Measurements from ENCODE around the gene CAPN3. TPM values are rescaled to one million over a fixed set of nuclear protein-coding genes. Genes with fewer than 3 reads are reported as not detected.

The CAPN3 gene
- total and polyA plus RNA-seq, 5 donors = 6.8 to 11.4 (median 7.6) TPM

- Histone ChIP-seq H3K4me3 (ENCODE audit: low read length) (no peak overlapping the region), H3K27me3 (ENCODE audit: control insufficient read depth, insufficient read depth) (no peaks in the 10 kb centered on the region), H3K27ac (ENCODE audit: low read length) (no peak overlapping the region), H3K9me3 (ENCODE audit: control insufficient read depth, low read length) (no peaks in the 10 kb centered on the region), H3K4me1 (ENCODE audit: control insufficient read depth, insufficient read depth, low read length) (no peaks in the 10 kb centered on the region)
- ATAC-seq (no peak), DNase-seq (no peak)
- 69% methylated on average over 2 of the region's 2 CpGs for WGBS
- intact Hi-C loops (cut with DNase I) = loop anchor here in 1 of 4 donors (10.0 kb wide), 1 partner anchor 286 kb away; no protein-coding TSS in a partner anchor
Measured at GRCh38 chr15:42371096-42371495, 11.8 kb downstream of the CAPN3 start.

- ATAC-seq (peak; percentile 61 to 65), DNase-seq (peak; percentile 49 to 87 (median 76))
- no peaks in the 10 kb centered on the region for H3K4me1 ChIP-seq (ENCODE audit: control insufficient read depth, insufficient read depth, low read length)
- no peaks in the 10 kb centered on the region for H3K27me3 ChIP-seq (ENCODE audit: control insufficient read depth, insufficient read depth)
- intact Hi-C loops (cut with DNase I) = loop anchor here in 1 of 4 donors (10.0 kb wide), 1 partner anchor 288 kb away; no protein-coding TSS in a partner anchor
- H3K27ac ChIP-seq (ENCODE audit: low read length) = no peak overlapping the region
- WGBS = 31% methylated on average over 1 of the region's 1 CpG
- no peak overlapping the region for H3K4me3 ChIP-seq (ENCODE audit: low read length)
- no peaks in the 10 kb centered on the region for H3K9me3 ChIP-seq (ENCODE audit: control insufficient read depth, low read length)
Measured at GRCh38 chr15:42373274-42373673, 14.0 kb downstream of the CAPN3 start.

- DNase-seq = no peak
- ATAC-seq = no peak
- H3K9me3 ChIP-seq (ENCODE audit: control insufficient read depth, low read length) = no peaks in the 10 kb centered on the region
- H3K4me1 ChIP-seq (ENCODE audit: control insufficient read depth, insufficient read depth, low read length) = no peaks in the 10 kb centered on the region
- H3K27ac ChIP-seq (ENCODE audit: low read length) = no peak overlapping the region
- no peaks in the 10 kb centered on the region for H3K27me3 ChIP-seq (ENCODE audit: control insufficient read depth, insufficient read depth)
- WGBS = 86% methylated on average over 4 of the region's 4 CpGs
- no peak overlapping the region for H3K4me3 ChIP-seq (ENCODE audit: low read length)
- intact Hi-C loops (cut with DNase I) = loop anchor here in 1 of 4 donors (10.0 kb wide), 1 partner anchor 289 kb away; no protein-coding TSS in a partner anchor
Measured at GRCh38 chr15:42373936-42374335, 14.6 kb downstream of the CAPN3 start.

- ATAC-seq = no peak
- DNase-seq = no peak
- H3K9me3 ChIP-seq (ENCODE audit: control insufficient read depth, low read length) = no peaks in the 10 kb centered on the region
- no peak overlapping the region for H3K27ac ChIP-seq (ENCODE audit: low read length)
- 94% methylated on average over 1 of the region's 1 CpG for WGBS
- H3K4me1 ChIP-seq (ENCODE audit: control insufficient read depth, insufficient read depth, low read length) = no peaks in the 10 kb centered on the region
- no peaks in the 10 kb centered on the region for H3K27me3 ChIP-seq (ENCODE audit: control insufficient read depth, insufficient read depth)
- intact Hi-C loops (cut with DNase I) = loop anchor here in 1 of 4 donors (10.0 kb wide), 1 partner anchor 290 kb away; no protein-coding TSS in a partner anchor
- H3K4me3 ChIP-seq (ENCODE audit: low read length) = no peak overlapping the region
Measured at GRCh38 chr15:42374810-42375209, 15.5 kb downstream of the CAPN3 start.

- Histone ChIP-seq H3K4me1 (ENCODE audit: control insufficient read depth, insufficient read depth, low read length) (no peaks in the 10 kb centered on the region), H3K9me3 (ENCODE audit: control insufficient read depth, low read length) (no peaks in the 10 kb centered on the region), H3K4me3 (ENCODE audit: low read length) (no peak overlapping the region), H3K27me3 (ENCODE audit: control insufficient read depth, insufficient read depth) (no peaks in the 10 kb centered on the region), H3K27ac (ENCODE audit: low read length) (no peak overlapping the region)
- 97% methylated on average over 5 of the region's 5 CpGs for WGBS
- intact Hi-C loops (cut with DNase I) = loop anchor here in 1 of 4 donors (10.0 kb wide), 1 partner anchor 290 kb away; no protein-coding TSS in a partner anchor
- ATAC-seq = no peak
- DNase-seq = no peak
Measured at GRCh38 chr15:42375252-42375651, 16.0 kb downstream of the CAPN3 start.

GRCh38 chr15:42375941-42376340 lies 16.6 kb downstream of the CAPN3 start:
- WGBS = 78% methylated on average over 4 of the region's 4 CpGs
- H3K27ac ChIP-seq (ENCODE audit: low read length) = no peak overlapping the region
- DNase-seq (no peak), ATAC-seq (no peak)
- H3K4me1 ChIP-seq (ENCODE audit: control insufficient read depth, insufficient read depth, low read length) = no peaks in the 10 kb centered on the region
- H3K9me3 ChIP-seq (ENCODE audit: control insufficient read depth, low read length) = no peaks in the 10 kb centered on the region
- no peak overlapping the region for H3K4me3 ChIP-seq (ENCODE audit: low read length)
- intact Hi-C loops (cut with DNase I) = loop anchor here in 1 of 4 donors (10.0 kb wide), 1 partner anchor 291 kb away; no protein-coding TSS in a partner anchor
- no peaks in the 10 kb centered on the region for H3K27me3 ChIP-seq (ENCODE audit: control insufficient read depth, insufficient read depth)

- intact Hi-C loops (cut with DNase I) = loop anchor here in 1 of 4 donors (10.0 kb wide), 1 partner anchor 293 kb away; no protein-coding TSS in a partner anchor
- H3K4me1 ChIP-seq (ENCODE audit: control insufficient read depth, insufficient read depth, low read length) = no peaks in the 10 kb centered on the region
- WGBS = 90% methylated on average over 8 of the region's 8 CpGs
- H3K27ac ChIP-seq (ENCODE audit: low read length) = no peak overlapping the region
- H3K4me3 ChIP-seq (ENCODE audit: low read length) = no peak overlapping the region
- ATAC-seq = no peak
- H3K27me3 ChIP-seq (ENCODE audit: control insufficient read depth, insufficient read depth) = no peaks in the 10 kb centered on the region
- H3K9me3 ChIP-seq (ENCODE audit: control insufficient read depth, low read length) = no peaks in the 10 kb centered on the region
- no peak for DNase-seq
Measured at GRCh38 chr15:42378011-42378410, 18.7 kb downstream of the CAPN3 start.

- Histone ChIP-seq H3K9me3 (ENCODE audit: control insufficient read depth, low read length) (no peaks in the 10 kb centered on the region), H3K27ac (ENCODE audit: low read length) (no peak overlapping the region), H3K4me1 (ENCODE audit: control insufficient read depth, insufficient read depth, low read length) (peaks cover 3% of the 10 kb centered on the region), H3K27me3 (ENCODE audit: control insufficient read depth, insufficient read depth) (no peaks in the 10 kb centered on the region), H3K4me3 (ENCODE audit: low read length) (no peak overlapping the region)
- DNase-seq (no peak), ATAC-seq (no peak)
- WGBS = 56% methylated on average over 4 of the region's 4 CpGs
- intact Hi-C loops (cut with DNase I) = no loop called here
Measured at GRCh38 chr15:42384597-42384996, 25.3 kb downstream of the CAPN3 start.

GRCh38 chr15:42385206-42385979 lies 26.1 kb downstream of the CAPN3 start:
- Histone ChIP-seq H3K27me3 (ENCODE audit: control insufficient read depth, insufficient read depth) (no peaks in the 10 kb centered on the region), H3K27ac (ENCODE audit: low read length) (no peak overlapping the region), H3K9me3 (ENCODE audit: control insufficient read depth, low read length) (no peaks in the 10 kb centered on the region), H3K4me1 (ENCODE audit: control insufficient read depth, insufficient read depth, low read length) (peaks cover 3% of the 10 kb centered on the region), H3K4me3 (ENCODE audit: low read length) (no peak overlapping the region)
- DNase-seq (no peak), ATAC-seq (peak; percentile 63 to 65)
- intact Hi-C loops (cut with DNase I) = no loop called here
- WGBS = 34% methylated on average over 5 of the region's 5 CpGs

- Histone ChIP-seq H3K27me3 (ENCODE audit: control insufficient read depth, insufficient read depth) (no peaks in the 10 kb centered on the region), H3K4me3 (ENCODE audit: low read length) (no peak overlapping the region), H3K9me3 (ENCODE audit: control insufficient read depth, low read length) (no peaks in the 10 kb centered on the region), H3K4me1 (ENCODE audit: control insufficient read depth, insufficient read depth, low read length) (peaks cover 3% of the 10 kb centered on the region), H3K27ac (ENCODE audit: low read length) (peak overlapping the region; percentile 3)
- WGBS = 63% methylated on average over 12 of the region's 12 CpGs
- intact Hi-C loops (cut with DNase I) = no loop called here
- no peak for DNase-seq
- no peak for ATAC-seq
Measured at GRCh38 chr15:42385980-42386700, 26.8 kb downstream of the CAPN3 start.

GRCh38 chr15:42387603-42388002 lies 28.3 kb downstream of the CAPN3 start:
- no peak overlapping the region for H3K4me3 ChIP-seq (ENCODE audit: low read length)
- H3K9me3 ChIP-seq (ENCODE audit: control insufficient read depth, low read length) = no peaks in the 10 kb centered on the region
- ATAC-seq (no peak), DNase-seq (no peak)
- H3K27me3 ChIP-seq (ENCODE audit: control insufficient read depth, insufficient read depth) = no peaks in the 10 kb centered on the region
- H3K4me1 ChIP-seq (ENCODE audit: control insufficient read depth, insufficient read depth, low read length) = peaks cover 3% of the 10 kb centered on the region
- intact Hi-C loops (cut with DNase I) = no loop called here
- H3K27ac ChIP-seq (ENCODE audit: low read length) = peak overlapping the region; percentile 12
- WGBS = 67% methylated on average over 8 of the region's 8 CpGs
